GM21423 (cell line): ENCODE data around the gene TMEM255A.
A peak's percentile ranks its signal among the peaks of the same experiment; 100 is the strongest.

Experiments
- ATAC-seq: cut with Tn5 transposase; IDR thresholded peaks from one replicate; pipeline ENCODE4 v1.9.1; 2021; ENCODE audit warnings: mild to moderate bottlenecking, moderate library complexity; ENCODE audit not compliant: unreplicated experiment

The TMEM255A gene

DNA sequence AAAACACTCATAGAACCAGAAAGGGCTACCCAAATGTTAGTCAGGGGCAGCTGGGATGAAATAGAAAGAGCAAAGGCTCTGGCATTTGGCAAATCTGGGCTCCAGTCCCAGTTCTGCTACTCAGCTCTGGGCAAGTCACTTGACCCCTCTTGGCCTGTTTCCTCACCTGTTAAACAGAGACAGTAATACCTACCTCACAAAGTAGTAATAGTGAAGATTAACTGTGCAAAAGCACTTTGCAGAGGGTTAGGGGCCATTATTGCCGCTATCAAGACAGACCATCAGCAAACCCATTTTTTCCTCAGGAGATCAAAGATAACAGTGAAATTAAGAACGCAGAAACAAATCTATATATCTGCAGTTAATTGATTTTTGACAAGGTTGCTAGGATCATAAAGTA, 40.0 kb downstream of the TMEM255A start:
- ATAC-seq = no peak

DNA sequence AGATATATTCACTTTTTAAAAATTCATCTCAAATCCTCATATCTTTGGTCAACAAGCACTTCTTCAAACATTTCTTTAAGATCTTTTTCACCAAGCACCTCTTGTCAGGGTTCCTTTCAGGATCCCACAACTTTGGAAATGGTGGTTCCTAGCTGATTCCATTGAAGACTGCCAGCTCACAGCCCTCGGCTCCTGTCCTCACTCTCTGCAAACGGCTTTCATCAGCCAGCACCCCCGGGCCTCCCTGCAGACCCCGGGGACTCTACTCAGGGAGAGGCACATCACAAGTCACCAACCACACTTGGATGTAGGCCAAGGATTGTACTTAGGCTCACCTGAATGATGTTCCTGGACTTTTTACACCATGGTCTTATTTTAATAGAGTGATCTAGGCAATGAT, 40.7 kb downstream of the TMEM255A start:
- ATAC-seq = no peak

DNA sequence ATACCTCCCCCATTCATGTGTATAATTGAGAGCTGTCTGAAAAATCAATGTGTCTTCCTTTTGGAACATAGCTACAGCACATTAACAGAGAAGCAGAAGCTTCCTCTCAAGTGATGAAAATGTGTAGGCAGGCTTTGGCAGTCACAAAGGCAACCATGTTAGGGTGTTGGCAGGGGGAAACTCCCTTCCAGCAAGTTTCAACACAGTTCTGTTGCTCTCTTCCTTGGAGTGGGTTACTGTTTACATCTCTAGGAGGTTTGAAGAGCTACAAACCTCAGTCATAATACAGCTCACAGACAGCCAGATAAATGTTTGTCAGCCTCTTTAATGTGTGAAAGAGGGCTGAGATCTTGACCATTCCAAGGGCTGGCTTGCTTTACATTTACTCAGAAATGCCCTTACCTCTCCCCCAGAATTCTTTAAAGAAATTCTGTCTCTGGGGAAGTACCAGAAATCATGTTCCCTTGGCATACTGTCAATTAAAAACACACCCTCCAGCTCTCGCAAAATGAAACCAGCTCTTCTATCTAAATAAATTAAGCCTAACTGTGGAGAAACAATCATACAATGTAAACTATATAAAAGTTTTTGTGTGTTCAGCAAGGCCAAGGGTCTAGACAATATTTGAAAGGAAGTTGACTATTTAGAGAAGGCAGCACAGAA, 41.8 kb downstream of the TMEM255A start:
- ATAC-seq = no peak

DNA sequence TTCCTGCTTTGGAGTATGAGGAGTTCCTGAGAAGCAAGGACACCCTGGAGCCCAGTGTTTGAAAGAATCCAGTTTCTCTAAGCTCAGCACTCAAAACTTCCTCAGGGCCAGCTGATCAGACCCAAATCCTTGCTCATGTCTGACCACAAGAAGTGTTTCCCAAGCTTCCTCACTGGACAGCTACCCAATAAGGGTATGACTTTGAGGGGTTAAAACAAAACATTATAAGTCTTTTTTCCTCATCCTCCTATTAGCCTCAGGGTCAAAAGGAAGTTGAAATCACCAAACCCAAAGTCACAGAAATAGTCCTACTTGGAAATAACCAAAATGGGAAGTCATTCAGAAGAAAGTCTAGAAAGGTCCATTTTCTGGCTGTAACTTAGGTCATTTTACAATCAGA, 46.9 kb downstream of the TMEM255A start:
- ATAC-seq = no peak

DNA sequence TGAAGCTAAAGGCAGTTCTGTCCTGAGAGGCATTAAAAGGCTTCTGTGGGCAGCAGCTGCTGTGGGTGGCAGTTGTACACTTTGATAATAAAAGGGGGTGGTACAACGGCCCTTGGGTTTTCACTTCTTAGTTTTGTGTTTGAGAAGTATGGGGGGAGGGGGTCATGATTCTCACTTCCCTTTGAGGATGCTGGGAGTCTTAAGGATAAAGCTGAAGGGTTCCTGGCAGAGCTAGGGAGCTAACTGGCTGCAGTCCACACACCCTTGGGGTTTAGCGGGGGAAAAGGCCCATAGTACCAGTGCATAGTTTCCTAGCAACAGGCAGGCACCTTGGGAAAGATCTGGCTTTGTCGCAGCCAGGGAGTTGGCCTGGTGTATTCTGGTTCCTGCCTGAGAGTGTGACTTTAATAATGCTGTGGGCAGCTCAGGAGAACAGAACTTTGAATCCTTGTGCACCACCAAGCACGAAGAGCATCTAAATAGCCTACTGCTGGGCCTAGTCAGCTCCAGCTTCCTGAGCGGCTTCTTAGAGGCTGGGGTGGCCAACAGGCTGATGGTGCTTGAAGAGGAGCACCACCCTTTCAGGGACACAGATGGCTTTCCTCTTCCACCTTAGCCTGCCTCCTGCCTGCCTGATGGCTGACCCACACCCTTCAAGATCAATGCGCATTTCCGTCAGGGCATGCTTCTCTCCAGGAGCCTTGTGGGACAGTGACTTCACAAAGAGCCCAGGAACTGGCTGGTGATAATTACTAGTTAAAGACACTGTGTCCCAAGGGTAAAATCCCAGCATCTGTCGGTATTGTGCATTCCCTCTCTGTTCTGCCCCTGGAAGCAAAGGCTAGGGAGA, 48.2 kb downstream of the TMEM255A start:
- ATAC-seq = peak; percentile 64

DNA sequence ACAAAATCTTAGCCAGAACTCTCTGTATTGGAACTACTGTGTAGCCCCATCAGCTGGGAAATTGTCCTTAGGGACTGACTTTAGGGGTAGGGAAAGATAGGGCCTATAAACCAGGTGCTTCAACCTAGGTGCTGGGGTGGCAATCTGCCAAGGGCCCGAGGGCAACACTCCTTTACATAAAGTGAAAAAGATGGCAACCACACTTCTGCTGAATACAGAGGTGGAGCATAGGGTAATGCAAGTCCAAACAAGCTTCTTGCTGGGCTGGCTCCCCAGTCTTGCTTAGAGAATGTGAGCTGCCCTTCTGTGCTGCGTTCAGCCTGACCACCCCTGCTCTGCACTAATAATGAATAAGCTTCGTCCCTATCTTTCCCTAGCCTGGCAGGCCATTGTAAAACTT, 50.9 kb downstream of the TMEM255A start:
- no peak for ATAC-seq

DNA sequence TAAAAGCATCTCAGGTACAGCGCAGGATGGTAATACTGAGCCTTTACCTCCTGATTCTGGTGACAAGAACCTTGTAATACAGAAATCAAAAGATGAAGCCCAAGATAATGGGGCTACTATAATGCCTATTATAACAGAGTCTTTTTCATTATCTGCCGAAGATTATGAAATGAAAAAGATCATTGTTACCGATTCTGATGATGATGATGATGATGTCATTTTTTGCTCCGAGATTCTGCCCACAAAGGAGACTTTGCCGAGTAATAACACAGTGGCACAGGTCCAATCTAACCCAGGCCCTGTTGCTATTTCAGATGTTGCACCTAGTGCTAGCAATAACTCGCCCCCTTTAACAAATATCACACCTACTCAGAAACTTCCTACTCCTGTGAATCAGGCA, 57.5 kb downstream of the TMEM255A start:
- no peak for ATAC-seq

DNA sequence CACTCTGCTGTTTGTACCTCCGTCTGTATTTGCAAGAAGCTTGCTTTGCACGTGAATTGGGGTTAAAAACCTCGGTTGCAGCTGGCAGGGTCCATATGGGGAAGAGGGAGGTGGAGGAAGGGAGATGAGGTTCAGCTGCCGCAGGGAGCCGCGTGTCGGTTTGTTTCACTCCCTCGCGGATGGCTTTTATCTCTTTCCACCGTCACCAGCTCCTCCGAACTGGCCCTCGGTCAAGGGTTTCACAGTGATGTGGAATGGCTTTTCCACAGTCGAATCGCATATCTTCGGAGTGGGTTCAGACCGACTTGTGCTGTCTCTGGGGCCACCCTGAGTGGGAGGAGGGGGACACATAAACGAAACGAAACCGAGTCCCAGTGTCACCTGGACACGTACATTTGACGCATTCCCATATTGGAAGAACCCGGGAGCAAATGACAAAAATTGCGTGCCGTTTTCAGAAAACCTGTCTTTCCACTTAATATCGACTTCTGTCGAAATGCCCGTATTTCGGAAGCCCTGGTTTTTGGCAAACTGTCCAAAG, 59.7 kb downstream of the TMEM255A start:
- no peak for ATAC-seq

DNA sequence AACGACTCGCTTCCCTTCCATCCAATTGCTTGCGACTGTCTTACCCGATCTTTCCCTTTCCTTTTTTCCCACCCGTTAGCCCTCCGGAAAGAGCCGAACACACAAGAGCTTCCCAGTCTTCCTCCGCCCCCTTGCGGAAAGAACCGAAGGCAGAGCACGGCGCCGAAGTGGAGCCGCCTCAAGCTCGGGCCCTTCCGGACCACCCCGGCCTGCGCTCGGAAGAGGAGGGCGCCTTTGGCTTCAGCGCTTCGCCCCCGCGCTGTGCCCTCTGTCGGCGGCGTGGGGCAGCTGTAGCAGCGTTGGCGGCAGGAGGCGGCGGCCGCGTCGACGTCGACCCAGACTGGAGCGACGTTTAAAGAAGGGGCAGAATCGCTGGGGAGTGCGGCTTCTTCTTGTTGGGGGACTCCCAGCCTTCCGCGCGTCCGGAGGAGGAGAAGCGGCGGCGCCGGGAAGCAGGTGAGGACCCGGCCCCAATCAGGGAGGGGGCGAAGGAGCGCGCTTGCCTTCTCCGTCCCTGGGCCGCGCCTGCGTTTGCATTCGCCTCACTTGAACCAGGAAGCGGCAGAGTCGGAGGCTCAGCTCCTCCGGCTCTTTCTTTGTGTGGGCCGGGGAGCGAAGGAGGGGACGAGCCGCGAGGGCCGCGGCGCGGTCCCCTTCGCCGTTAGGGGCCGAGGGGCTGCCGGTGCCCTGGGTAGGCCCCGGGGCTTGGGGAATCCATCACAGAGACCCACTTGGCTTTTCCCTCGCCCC, 60.6 kb downstream of the TMEM255A start, which contains the start of gene ZBTB33:
ZBTB33 (plus strand) TSS at position 291 of the 750 bp plus-strand sequence. CDS start 2,604 bp downstream, outside the sequence.
- peak; percentile 98 for ATAC-seq

DNA sequence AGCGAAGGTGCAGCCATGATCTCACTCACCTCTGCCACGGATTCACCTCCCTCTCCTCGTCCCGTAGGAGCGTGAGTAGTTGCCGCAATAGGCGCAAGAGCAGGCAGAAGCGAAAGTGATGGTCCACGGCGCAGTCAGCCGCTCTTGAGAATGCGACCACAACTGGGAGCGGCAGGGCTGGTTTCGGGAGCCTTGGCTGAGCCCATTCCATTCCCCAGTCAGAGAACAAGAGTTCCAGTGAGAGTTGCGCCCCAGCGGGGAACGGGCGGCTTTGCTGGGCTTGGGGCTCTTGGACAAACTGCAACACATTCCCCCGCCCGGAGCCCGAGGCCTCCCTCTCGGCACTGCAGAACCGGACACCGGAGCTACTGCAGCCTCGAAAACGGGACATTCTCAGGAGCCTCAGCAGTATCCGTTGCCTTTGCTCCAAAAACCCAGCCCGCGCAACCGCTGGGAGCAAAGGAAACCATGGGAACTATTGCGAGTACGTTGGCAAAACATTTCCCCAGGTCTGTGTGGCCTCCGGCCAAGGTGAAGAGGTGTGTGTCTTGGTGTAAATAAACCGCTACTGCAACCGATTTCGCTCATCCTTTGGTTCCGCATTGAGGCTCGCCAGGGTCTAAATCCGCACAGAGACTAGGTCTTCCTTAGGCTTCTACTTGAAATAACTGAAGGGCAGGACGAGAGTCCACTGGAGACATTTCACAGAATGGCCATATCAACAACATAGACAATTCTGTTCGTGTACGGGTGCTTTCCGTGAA, 66.3 kb downstream of the TMEM255A start:
- ATAC-seq = peak; percentile 77

DNA sequence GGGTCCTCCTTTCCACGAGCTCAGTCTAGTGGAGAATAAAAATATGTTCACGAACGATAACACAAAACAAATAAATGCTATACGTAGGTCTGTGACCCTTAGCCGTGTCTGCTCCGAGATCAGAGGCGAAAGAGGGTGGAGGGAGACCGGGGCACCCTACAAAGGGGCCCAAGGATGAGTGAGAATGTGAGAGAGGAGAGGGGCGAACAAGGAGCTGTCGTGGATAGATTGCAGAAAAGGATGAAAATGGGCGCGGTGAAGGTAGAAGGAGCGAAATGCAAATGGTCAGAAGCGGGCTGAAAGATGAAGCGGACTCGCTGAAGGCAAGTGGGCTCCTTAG, 66.9 kb downstream of the TMEM255A start:
- peak; percentile 20 for ATAC-seq

DNA sequence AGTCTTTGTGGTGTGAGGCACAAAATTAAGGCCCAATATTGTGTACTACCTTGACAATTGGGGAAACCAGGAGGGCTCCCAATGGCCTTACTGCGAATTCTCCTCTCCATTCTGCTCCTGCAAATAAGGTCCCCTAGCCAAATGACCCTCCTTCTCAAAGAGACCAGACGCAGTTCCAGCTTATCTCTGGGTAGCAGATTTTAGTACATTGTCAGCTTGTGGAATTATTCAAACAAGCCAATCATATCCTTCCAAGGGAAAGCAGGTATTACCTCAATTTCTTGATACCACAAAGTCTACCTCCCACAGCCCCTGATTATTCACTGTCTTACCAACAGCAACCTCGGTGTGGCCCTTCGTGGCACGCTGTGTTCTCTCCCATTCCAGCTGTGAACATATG, 68.4 kb downstream of the TMEM255A start:
- ATAC-seq = no peak

DNA sequence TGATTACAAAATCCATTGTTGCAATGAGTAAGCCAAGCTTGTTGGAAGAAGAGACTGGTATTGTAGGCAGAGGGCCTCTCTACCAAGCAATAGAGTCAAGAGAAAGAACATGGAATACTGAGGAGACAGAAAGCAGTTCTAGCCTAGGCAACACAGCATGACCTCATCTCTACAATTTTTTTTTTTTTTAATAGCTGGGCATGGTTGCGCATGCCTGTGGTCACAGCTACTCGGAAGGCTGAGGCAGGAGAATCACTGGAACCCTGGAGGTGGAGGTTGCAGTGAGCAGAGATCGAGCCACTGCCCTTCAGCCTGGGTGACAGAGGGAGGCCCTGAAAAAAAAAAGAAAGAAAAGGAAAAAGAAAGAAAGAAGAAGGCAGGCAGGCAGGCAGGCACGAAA, 72.3 kb downstream of the TMEM255A start:
- ATAC-seq = no peak

DNA sequence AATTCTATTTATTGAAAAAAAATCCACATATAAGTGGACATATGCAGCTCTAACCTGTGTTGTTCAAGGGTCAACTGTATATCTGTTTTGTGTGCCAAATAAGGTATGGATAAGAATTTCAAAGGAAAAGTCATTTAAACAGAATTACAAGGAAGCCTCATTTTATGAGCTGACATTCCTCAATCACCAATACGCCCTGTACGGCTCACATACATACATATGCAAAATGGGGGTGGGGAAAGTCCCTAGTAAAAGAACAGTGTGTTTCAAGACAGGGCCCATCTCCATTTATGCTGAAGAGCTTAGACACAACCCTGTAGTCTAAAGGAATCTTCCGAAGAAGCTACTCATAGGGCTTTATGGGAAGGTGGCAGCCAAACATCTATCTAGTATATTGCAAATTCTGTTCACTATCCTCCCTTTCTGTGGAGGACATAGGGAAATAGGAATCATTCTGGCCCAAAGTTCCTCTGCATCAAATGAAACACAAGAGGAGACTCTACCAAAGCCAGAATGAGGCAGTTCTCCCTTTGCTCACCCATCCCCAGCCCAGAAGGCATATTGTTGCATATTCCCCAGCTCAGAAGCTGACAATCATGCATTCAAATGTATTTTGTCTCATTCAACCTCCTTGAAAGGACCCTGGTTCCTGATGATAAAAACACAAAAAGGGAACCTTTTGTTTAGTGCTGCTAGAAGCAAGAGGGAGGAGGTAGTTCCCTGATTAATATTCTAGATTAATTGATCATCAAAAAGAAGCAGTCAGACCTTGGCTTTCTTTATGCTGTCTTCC, 74.4 kb downstream of the TMEM255A start:
- no peak for ATAC-seq

DNA sequence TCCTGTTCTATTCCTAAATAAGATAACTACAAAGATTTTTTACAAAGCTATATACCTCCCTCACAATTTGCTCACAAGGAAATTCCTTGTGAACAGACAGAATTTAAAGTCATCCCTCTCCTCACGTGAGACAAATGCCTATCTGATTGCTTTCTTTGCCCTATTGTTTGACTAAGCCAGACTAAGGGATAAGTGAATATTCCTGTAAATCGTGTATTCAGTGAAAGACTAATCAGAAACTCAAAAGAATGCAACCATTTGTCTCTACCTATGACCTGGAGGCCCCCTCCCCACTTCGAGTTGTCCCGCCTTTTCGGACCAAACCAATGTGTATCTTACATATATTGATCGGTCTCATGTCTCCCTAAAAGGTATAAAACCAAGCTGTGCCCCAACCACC, 76.0 kb downstream of the TMEM255A start:
- ATAC-seq = no peak

DNA sequence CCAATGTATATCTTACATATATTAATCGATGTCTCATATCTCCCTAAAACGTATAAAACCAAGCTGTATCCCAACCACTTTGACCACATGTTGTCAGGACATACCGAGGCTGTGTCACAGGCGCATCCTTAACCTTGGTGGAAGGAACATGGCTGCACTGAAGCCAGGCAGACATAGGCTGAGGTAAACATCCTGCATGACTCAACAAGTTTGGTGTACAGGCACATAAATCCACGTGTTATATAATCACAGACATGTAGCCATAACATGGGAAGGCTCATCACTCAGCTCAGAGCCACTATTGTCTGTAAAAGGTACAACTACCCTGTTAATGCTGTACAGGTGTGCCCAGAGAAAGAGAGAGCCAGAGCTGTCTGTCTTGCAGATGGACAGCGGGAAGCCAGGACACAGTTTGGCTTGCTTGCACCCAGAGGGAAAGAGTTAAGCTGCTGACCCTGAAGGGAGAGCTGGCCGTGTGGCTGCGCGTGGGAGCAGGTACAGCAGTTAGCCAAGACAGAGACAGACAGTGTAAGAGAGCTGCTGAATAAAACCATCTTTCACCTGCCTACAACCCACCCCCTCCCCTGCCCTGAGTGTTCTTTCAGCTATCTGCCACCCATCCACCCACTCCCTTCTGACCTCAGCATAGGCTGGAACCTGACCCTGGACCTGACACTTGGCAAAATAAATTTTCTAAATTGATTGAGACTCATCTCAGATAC, 82.9 kb downstream of the TMEM255A start:
- ATAC-seq = no peak

DNA sequence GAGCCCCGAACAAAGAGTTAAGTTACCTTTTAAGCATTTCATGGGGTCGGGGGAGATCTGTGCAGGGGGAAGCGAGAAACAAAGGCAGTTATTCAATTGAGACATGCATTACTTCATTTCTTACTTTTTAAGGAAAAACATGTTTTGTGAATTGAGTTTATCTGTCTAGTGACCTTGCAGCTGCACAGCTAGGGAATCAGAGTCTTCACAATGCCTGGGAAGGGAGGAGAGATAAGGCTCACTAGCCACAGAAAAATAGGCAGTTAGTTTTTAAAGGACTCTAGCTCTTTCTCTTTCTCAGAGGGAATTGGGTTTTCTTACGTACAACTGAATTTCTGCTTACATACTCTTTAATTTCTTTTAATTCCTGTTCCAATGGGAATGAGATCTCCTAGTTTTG, 86.9 kb downstream of the TMEM255A start:
- ATAC-seq = no peak

DNA sequence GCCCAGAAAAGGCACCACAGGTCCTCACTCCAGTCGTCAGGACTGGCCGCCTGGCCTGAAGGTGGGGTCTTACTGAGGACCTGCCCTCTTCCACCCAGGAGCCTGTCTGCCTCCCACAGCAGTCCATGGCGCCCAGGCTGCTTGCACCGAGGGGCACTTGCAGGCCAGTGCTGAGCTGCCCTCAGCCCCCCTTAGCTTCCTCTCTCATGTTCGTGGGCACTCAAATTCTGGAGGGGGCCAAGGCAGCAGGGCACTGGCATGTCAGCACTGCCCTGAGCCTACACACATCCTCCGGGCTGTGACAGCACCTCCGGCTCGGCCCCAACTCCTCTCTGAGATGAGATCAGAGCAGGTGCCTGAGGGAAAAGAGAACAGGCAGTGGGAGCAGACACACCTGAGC, 87.9 kb downstream of the TMEM255A start:
- no peak for ATAC-seq
